PFSK-1 (cell line): ENCODE data around the gene HOXA6.

Experiments
- FOXP2 ChIP-seq: optimal IDR thresholded peaks from 2 replicates; pipeline ENCODE3; 2011; ENCODE audit warnings: borderline replicate concordance, control low read depth, inconsistent platforms; ENCODE audit not compliant: insufficient read depth; ENCODE audit errors: extremely low read length, extremely low read depth
- POLR2AphosphoS5 ChIP-seq: IDR thresholded peaks from 2 replicates; pipeline ENCODE4 v1.6.1; 2012; ENCODE audit warnings: low read depth, mild to moderate bottlenecking, control low read depth, low read length, moderate library complexity
- REST ChIP-seq, 2 experiments: IDR thresholded peaks; 2 replicates each; pipeline versions ENCODE4 v1.6.1 to v1.8.0; 2011 to 2012; ENCODE audit warnings: low read depth in 2 of 2, low read length in 2 of 2, control low read depth in 1 of 2, inconsistent platforms in 1 of 2, mild to moderate bottlenecking in 1 of 2, moderate library complexity in 1 of 2; ENCODE audit not compliant: insufficient read depth in 1 of 2
- SIN3A ChIP-seq: IDR thresholded peaks from 2 replicates; pipeline ENCODE4 v1.6.1; 2012; ENCODE audit warnings: mild to moderate bottlenecking, low read length, moderate library complexity, borderline replicate concordance; ENCODE audit not compliant: insufficient read depth
- TAF1 ChIP-seq: IDR thresholded peaks from 2 replicates; pipeline ENCODE4 v1.6.1; 2012; ENCODE audit warnings: low read length, control low read depth, borderline replicate concordance; ENCODE audit not compliant: insufficient read depth

Gene HOXA6

GRCh38 chr7:27101171-27101956, 46.2 kb downstream of the HOXA6 start:
- no peak for TF ChIP-seq TAF1
- no peak for TF ChIP-seq REST (IDR thresholded peaks at IDR 0.05; ENCODE audit: insufficient read depth in 1 of 2, low read depth in 2 of 2, low read length in 2 of 2)
- no peak for TF ChIP-seq POLR2AphosphoS5
- no peak for TF ChIP-seq FOXP2
- no peak for TF ChIP-seq SIN3A

- TF ChIP-seq FOXP2, result no peak
- no peak for TF ChIP-seq TAF1
- TF ChIP-seq SIN3A, result no peak
- no peak for TF ChIP-seq REST (IDR thresholded peaks at IDR 0.05; ENCODE audit: insufficient read depth in 1 of 2, low read depth in 2 of 2, low read length in 2 of 2)
- TF ChIP-seq POLR2AphosphoS5, result no peak
Observed at GRCh38 chr7:27100694-27101170, 46.8 kb downstream of the HOXA6 start.

GRCh38 chr7:27099453-27100370, 47.9 kb downstream of the HOXA6 start:
- TF ChIP-seq SIN3A, result no peak
- no peak for TF ChIP-seq POLR2AphosphoS5

GRCh38 chr7:27098578-27099451, 48.8 kb downstream of the HOXA6 start:
- TF ChIP-seq FOXP2, result no peak
- no peak for TF ChIP-seq REST (IDR thresholded peaks at IDR 0.05; ENCODE audit: insufficient read depth in 1 of 2, low read depth in 2 of 2, low read length in 2 of 2)
- no peak for TF ChIP-seq SIN3A
- TF ChIP-seq TAF1, result no peak
- TF ChIP-seq POLR2AphosphoS5, result no peak
